GM18508 (cell line): ENCODE measurements around the gene OR8B8.
"Not testable (repeated sequence)": the region's sequence is repeated elsewhere in the genome, so short reads cannot be mapped to it uniquely, and the experiment has no call there.

Experiments
- ATAC-seq: cut with Tn5 transposase; IDR thresholded peaks from one replicate; pipeline ENCODE4 v1.9.1; 2021; ENCODE audit warnings: moderate number of reproducible peaks; ENCODE audit not compliant: insufficient read depth, unreplicated experiment

Gene OR8B8, protein sequence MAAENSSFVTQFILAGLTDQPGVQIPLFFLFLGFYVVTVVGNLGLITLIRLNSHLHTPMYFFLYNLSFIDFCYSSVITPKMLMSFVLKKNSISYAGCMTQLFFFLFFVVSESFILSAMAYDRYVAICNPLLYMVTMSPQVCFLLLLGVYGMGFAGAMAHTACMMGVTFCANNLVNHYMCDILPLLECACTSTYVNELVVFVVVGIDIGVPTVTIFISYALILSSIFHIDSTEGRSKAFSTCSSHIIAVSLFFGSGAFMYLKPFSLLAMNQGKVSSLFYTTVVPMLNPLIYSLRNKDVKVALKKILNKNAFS

GRCh38 chr11:124445646-124446150, at the start of gene OR8B8:
OR8B8 (minus strand) TSS chr11:124445696; CDS start chr11:124441085, 4,611 bp downstream.
- no peak for ATAC-seq

DNA sequence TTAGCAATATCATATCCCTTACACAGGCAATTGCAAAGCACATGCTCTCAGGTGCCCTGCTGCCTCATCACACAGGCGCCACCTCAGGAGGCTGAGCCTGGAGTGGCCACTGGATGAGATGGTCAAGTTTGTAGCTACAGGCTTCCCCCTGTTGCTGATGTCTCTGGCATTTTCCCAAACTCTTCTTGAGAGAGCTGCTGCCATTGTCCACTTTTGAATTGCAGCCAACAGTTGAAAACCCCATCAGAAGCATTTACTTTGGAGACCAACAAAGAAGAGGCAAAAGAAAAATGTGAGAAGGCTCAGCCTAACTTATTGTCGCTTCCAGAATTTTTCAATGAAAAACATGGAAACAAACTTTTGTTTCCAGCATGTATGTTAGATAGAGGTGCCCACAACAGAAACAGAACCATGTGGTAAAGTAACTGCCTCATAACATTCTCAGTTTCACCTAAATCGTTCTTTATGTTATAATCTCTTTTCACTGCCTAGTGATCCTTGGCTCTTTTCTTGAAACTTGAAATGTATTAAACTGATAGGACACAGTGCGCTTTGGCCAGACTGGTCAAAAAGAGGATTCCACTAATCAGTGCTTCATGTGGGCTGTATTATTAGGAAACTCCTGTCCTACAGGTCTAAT, 47.6 kb upstream of the OR8B8 start:
- ATAC-seq: no peak

DNA sequence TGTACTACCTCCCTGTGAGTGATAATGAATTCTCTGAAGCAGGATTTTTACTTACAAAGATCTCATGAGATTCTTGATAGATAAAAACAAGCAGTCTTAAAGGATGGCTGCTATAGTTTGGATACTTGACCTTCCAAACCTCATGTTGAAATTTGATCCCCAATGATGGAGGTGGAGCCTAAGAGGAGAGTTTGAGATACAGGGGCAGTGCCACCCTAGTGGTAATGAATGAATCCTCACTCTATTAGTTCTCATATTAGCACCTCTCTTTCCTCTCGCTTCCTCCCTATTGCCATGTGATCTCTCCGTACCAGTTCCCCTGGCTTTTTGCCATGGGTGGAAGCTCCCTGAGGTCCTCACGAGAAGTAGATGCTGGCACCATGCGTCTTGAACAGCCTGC, 37.9 kb upstream of the OR8B8 start:
- no peak for ATAC-seq

DNA sequence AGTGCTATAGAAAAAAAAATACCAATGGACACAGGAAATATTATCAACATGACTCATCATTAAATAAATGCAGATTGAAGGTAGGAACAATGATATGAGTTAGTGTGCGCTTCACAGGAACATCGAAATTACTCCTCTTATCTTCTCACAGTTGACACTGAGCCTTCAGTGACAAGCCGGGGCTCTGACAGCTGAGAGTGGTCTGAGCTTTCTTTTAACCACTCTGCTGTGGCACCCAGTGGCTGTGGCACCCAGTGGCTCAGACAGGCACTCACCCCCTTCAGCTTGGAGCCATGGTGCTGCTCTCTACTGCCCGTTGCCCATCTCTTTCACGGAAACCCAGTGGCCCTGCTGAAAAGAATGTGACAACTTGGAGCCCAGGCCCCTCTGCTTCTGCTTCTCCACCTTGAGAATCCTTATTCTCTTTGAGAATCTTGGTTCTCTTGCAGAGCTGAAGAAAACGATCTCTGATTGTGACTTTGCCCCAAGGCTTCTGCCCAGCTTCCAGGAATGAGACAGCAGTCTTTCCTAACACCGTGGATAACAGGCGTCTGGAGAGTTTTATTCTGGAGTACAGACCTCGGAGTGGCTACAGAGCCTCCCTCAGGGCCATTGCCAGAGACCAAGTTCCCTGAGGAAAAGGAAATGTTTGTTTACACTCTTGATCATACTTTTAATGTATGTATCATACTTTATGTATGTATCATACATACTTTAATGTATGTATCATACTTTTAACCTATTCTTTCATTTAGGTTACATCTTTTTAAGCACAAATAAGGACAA, 37.1 kb upstream of the OR8B8 start:
- ATAC-seq: no peak

DNA sequence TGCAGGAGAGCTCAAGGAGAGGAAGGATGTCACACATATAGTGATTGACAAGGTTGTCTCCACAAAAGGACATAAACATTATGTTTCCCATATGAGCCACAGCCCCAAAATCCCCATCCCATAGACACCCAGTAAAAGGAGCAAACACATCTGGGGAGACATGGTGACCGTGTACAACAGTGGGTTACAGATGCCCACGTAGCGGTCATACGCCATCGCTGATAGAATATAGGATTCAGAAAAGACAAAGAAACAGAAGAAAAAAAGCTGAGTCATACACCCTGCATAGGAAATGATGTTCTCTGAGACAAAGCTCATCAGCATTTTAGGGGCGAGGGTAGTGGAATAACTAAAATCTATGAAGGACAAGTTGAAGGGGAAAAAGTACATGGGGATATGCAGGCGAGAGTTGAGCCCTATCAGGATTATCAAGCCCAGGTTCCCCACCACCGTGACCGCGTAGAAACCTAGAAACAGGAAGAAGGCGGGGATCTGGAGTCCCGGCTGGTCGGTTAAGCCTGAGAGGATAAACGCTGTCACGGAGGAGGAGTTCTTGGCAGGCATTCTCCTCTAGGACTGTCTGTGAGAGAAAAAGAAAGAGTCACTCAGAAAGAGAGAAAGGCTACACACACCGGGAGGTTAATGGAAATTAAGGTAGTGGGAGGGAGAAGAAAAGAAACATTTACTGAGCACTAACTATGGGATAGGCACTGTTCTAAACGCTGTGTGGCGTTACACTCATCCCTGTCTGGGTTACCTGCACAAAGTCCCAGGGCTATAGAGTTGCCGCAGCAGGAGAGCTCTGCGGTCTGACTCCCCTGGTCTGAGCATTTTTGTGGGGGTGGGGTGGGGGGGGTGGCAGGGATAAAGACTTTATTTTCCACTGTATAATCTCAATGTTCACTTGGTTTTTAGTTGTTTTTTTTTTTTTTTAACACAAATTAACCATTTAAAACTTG, 36.1 kb upstream of the OR8B8 start:
- ATAC-seq: no peak

DNA sequence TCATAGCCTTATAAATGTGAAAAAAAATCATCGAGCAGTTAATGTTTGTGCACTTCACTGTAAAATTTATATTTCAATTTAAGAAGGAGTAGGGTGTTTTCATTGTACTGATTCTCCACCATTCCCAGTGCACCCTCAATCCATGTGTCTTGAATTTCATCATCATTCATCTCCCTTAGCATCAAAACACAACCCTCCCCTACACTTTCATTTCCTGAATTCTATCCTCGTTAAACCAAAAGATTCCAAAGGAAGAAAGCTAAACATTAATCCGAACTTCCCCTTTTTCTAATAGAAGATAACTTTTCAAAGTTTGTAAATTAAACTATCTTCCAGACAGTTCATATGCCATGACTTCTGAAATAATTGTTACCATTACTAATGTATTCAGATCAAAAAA, 34.1 kb upstream of the OR8B8 start:
- ATAC-seq: no peak

- no peak for ATAC-seq
Measured at GRCh38 chr11:124475265-124475664, 29.8 kb upstream of the OR8B8 start.

GRCh38 chr11:124474779-124475178, 29.3 kb upstream of the OR8B8 start:
- ATAC-seq: no peak

- no peak for ATAC-seq
Measured at GRCh38 chr11:124474079-124474478, 28.6 kb upstream of the OR8B8 start.

- ATAC-seq: no peak
Measured at GRCh38 chr11:124473476-124473875, 28.0 kb upstream of the OR8B8 start.

GRCh38 chr11:124470561-124471227, 25.2 kb upstream of the OR8B8 start:
- no peak for ATAC-seq

DNA sequence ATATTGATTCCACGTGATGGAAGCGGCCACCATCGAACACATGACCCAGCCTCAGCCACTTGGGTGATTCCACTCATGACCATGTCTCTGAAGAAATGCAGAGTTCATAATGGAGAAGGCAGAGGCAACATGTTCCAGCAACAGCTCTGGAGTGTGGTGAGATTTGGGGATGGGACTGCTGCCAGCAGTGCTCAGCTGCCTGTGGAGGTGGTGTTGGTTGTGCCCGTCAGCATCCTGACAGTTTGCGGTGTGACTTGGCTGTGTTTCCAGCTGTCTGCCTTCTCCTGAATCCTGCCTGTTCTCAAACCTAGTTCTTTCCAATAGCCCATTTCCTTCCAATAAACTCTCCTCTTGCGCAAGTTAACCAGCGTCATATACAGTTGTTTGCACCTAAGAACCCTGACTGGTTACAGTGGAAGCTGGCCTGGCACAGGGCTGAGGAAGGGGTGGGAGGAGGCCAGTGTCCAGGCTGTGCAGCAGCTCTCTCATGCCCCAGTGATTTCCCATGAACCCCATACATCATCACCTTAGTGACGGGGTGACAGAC, 22.0 kb upstream of the OR8B8 start:
- ATAC-seq: no peak

DNA sequence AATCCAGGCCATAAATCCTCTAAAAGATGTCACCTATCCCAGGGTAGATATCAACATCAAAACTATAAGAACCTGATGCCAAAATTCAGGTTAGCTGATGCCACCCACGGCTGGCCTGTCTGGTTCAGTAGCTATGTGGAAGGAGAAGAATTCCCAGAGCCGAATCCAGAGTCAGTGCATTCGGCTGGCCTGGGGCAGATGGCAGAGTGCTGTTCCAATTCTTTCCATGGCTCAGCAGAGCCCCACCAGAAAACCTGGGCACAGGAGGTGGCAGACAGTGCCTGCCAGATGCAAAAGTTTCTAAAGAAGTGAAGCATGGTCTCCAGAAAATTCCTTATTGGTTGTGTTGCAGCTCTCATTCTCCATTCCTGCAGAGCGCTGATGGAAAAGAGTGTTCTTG, 19.9 kb upstream of the OR8B8 start:
- ATAC-seq: no peak

GRCh38 chr11:124463990-124464389, 18.5 kb upstream of the OR8B8 start:
- no peak for ATAC-seq

DNA sequence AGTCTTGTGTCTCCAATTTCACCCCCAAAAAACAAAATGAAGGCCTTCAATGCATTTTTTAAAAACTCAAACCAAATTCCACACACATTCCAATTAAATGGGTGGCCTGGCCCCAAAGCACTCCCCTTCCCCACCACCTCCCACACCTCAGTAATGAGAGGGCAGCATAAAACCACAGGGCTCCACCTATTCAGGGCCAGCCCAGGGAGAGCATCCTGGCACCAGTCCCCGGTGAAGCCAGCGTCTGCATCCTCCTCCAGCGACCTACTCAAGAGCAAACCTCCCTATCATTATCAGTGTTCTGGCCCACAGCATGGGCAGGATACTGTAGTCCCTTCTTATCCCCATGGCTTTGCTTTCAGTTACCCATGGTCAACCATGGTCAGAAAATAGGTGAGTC, 17.8 kb upstream of the OR8B8 start:
- no peak for ATAC-seq

DNA sequence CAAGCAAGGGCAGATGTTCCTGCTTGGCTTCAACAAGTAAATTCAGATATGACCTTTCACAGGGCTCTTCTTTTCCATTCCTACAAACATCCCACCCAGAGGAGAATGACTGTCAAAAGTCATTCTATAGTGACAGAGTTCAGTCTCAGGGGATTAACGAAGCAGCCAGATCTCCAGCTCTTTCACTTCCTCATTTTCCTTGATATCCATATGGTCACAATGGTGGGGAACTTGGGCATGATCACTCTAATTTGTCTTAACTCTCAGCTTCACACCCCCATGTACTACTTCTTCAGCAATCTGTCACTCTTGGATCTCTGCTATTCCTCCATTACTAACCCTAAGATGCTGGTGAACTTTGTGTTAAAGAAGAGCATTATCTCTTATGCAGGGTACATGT, 15.0 kb upstream of the OR8B8 start:
- no peak for ATAC-seq

DNA sequence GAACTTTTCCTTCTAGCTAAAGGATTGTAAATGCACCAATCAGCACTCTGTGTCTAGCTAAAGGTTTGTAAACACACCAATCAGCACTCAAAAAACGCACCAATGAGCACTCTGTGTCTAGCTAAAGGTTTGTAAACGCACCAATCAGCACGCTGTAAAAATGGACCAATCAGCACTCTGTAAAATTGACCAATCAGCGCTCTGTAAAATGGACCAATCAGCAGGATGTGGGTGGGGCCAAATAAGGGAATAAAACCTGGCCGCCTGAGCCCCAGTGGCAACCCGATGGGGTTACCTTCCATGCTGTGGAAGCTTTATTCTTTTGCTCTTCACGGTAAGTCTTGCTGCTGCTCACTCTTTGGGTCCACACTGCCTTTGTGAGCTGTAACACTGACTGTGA, 13.9 kb upstream of the OR8B8 start:
- not testable (repeated sequence) for ATAC-seq

- ATAC-seq: no peak
Measured at GRCh38 chr11:124454552-124454951, 9.1 kb upstream of the OR8B8 start.

DNA sequence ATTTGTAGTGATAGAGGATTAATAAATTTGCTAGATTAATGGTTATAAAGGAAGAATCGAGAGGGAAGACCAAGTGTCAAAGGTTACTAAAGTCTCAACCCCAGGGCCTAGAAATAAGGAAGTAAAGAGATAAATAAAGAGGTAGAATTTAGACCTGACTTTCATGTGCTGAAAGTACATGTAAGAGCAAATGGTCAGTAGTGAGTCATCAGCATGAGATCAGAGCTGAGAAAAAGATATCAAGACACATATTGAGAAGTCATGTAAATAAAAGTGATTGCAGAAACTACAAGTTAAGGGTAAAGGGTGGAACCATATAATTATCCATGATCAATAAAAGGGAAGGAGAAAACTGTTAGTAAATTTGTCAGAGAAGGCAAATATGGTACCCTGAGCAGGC, 1.4 kb upstream of the OR8B8 start:
- no peak for ATAC-seq
